PC-9 (cell line): ENCODE results near the gene PHC3. TPM values are rescaled to one million over a fixed set of nuclear protein-coding genes. Genes with fewer than 3 reads are reported as not detected.

ENCODE experiments used
- BruUV-seq: library from RNA; stranded (reverse); fragments of 400-500 nt; replicated peaks from 2 replicates; lab custom pipeline; 2021; lab: Mats Ljungman, UMichigan
- CTCF ChIA-PET: fragments of 300-600 bp; sonication (Branson Sonifier 250); formaldehyde crosslinking; loops from one replicate; lab custom pipeline; 2022; ENCODE audit warnings: antibody characterized with exemption; lab: Charles Lee
- POLR2A ChIA-PET: fragments of 300-600 bp; sonication (Branson Sonifier 250); formaldehyde crosslinking; loops from one replicate; lab custom pipeline; 2022; ENCODE audit warnings: antibody characterized with exemption; ENCODE audit not compliant: unreplicated experiment; lab: Charles Lee
- DNase-seq, 2 experiments: peaks; one replicate each; pipeline versions ENCODE4 v3.0.0 to v3.0.0-alpha.2; 2015 to 2022; ENCODE audit warnings: mixed read lengths in 1 of 2
- H2AFZ ChIP-seq: fragments of 200-600 bp; sonication (generic); 2 replicates; pipeline ENCODE4 v1.8.1; 2017; ENCODE audit warnings: antibody characterized with exemption
- H3F3A ChIP-seq: fragments of 200-600 bp; sonication (generic); 2 replicates; pipeline ENCODE4 v1.8.1; 2017; ENCODE audit warnings: antibody characterized with exemption, mild to moderate bottlenecking, low read depth; ENCODE audit not compliant: insufficient read depth
- H3K27ac ChIP-seq: fragments of 200-600 bp; sonication (generic); 2 replicates; pipeline ENCODE4 v1.6.1; 2016; ENCODE audit warnings: mixed run types
- H3K27me3 ChIP-seq: fragments of 200-600 bp; sonication (generic); 2 replicates; pipeline ENCODE4 v1.6.1; 2016; ENCODE audit warnings: low read depth, mixed run types; ENCODE audit not compliant: insufficient read depth
- H3K36me3 ChIP-seq: fragments of 200-600 bp; sonication (generic); 2 replicates; pipeline ENCODE4 v1.6.1; 2016; ENCODE audit warnings: low read depth, mixed run types
- H3K4me1 ChIP-seq: fragments of 200-600 bp; sonication (generic); replicated peaks from 2 replicates; pipeline ENCODE4 v1.6.1; 2016; ENCODE audit warnings: mixed run types; ENCODE audit not compliant: insufficient read depth
- H3K4me2 ChIP-seq: fragments of 200-600 bp; sonication (generic); 2 replicates; pipeline ENCODE4 v1.6.1; 2017; ENCODE audit warnings: mixed run types
- H3K4me3 ChIP-seq: fragments of 200-600 bp; sonication (generic); 2 replicates; pipeline ENCODE4 v1.6.1; 2016; ENCODE audit warnings: mixed run types
- H3K79me2 ChIP-seq: fragments of 200-600 bp; sonication (generic); 2 replicates; pipeline ENCODE4 v1.6.1; 2017; ENCODE audit warnings: low read depth, mixed run types
- H3K9me2 ChIP-seq: fragments of 200-600 bp; sonication (generic); 2 replicates; pipeline ENCODE4 v1.8.1; 2017; ENCODE audit warnings: mild to moderate bottlenecking; ENCODE audit not compliant: insufficient read depth
- H3K9me3 ChIP-seq: fragments of 200-600 bp; sonication (generic); 2 replicates; pipeline ENCODE4 v1.8.1; 2016; ENCODE audit warnings: low read depth; ENCODE audit not compliant: insufficient read depth
- H4K20me1 ChIP-seq: fragments of 200-600 bp; sonication (generic); 2 replicates; pipeline ENCODE4 v1.8.1; 2017; ENCODE audit not compliant: insufficient read depth
- CTCF ChIP-seq: fragments of 200-600 bp; sonication (generic); conservative IDR thresholded peaks from 2 replicates; pipeline ENCODE4 v1.6.1; 2017; ENCODE audit warnings: mixed run types, antibody characterized with exemption, mild to moderate bottlenecking, moderate library complexity
- EZH2 ChIP-seq: fragments of 200-600 bp; sonication (generic); IDR thresholded peaks from 2 replicates; pipeline ENCODE4 v1.8.0; 2017; ENCODE audit warnings: antibody characterized with exemption, low read depth
- intact Hi-C: fragments of 100-400 bp; cut with micrococcal nuclease; formaldehyde crosslinking; loops from one replicate; pipeline ENCODE4 v1.10.0; 2022; ENCODE audit not compliant: unreplicated experiment
- total RNA-seq: library from RNA; stranded (reverse); gene quantifications from 2 replicates; pipeline ENCODE4 v1.2.3, GENCODE V29; 2021

Gene PHC3
- total RNA-seq, 1 experiment from 2014 or later = 80.8 TPM

GRCh38 chr3:170044271-170044670 is 137.3 kb downstream of the PHC3 start:
- CTCF ChIA-PET = no interaction called here

GRCh38 chr3:170043506-170043905 is 138.0 kb downstream of the PHC3 start:
- H3K27ac ChIP-seq = no peak overlapping the region
- H3K4me3 ChIP-seq = no peak overlapping the region
- H3K9me2 ChIP-seq = no peaks in the 10 kb centered on the region
- no peak overlapping the region for H2AFZ ChIP-seq
- no peaks in the 10 kb centered on the region for H4K20me1 ChIP-seq
- H3K4me1 ChIP-seq = peaks cover 45% of the 10 kb centered on the region
- DNase-seq = no peak
- TF ChIP-seq EZH2 = no peak
- TF ChIP-seq CTCF = no peak
- peaks cover 33% of the 10 kb centered on the region for H3K79me2 ChIP-seq
- no peak overlapping the region for H3K4me2 ChIP-seq
- POLR2A ChIA-PET = no interaction called here
- CTCF ChIA-PET = no interaction called here
- peaks cover 33% of the 10 kb centered on the region for H3F3A ChIP-seq
- no peaks in the 10 kb centered on the region for H3K9me3 ChIP-seq
- BruUV-seq = no TSS peak
- H3K36me3 ChIP-seq = no peaks in the 10 kb centered on the region
- no peaks in the 10 kb centered on the region for H3K27me3 ChIP-seq
- intact Hi-C loops = no loop called here

More at GRCh38 chr3:170044271-170044670, 137.3 kb downstream of the PHC3 start:
- H3K27ac ChIP-seq = no peak overlapping the region
- peaks cover 46% of the 10 kb centered on the region for H3K4me1 ChIP-seq
- no peaks in the 10 kb centered on the region for H3K36me3 ChIP-seq
- H3F3A ChIP-seq = peaks cover 40% of the 10 kb centered on the region
- no peaks in the 10 kb centered on the region for H4K20me1 ChIP-seq
- POLR2A ChIA-PET = no interaction called here
- BruUV-seq = no TSS peak
- peaks cover 33% of the 10 kb centered on the region for H3K79me2 ChIP-seq
- H3K9me3 ChIP-seq = no peaks in the 10 kb centered on the region
- H2AFZ ChIP-seq = no peak overlapping the region
- no peaks in the 10 kb centered on the region for H3K9me2 ChIP-seq
- no peak for DNase-seq
- no peaks in the 10 kb centered on the region for H3K27me3 ChIP-seq
- H3K4me3 ChIP-seq = no peak overlapping the region
- intact Hi-C loops = no loop called here
- no peak overlapping the region for H3K4me2 ChIP-seq
- no peak for TF ChIP-seq CTCF
- no peak for TF ChIP-seq EZH2

GRCh38 chr3:170040418-170040817 is 141.1 kb downstream of the PHC3 start:
- no peak for DNase-seq
- H3K36me3 ChIP-seq = no peaks in the 10 kb centered on the region
- intact Hi-C loops = no loop called here
- no peak overlapping the region for H3K4me3 ChIP-seq
- BruUV-seq = no TSS peak
- H3K79me2 ChIP-seq = peaks cover 12% of the 10 kb centered on the region; the same call in 1 of the 2 replicates
- H3K9me2 ChIP-seq = no peaks in the 10 kb centered on the region
- no peak overlapping the region for H3K27ac ChIP-seq
- no peaks in the 10 kb centered on the region for H3K27me3 ChIP-seq
- no peak overlapping the region for H3K4me2 ChIP-seq
- CTCF ChIA-PET = no interaction called here
- peaks cover 6% of the 10 kb centered on the region; the same call in 1 of the 2 replicates for H3F3A ChIP-seq
- no peaks in the 10 kb centered on the region for H3K9me3 ChIP-seq
- peaks cover 14% of the 10 kb centered on the region for H3K4me1 ChIP-seq
- POLR2A ChIA-PET = interaction anchor here (0.6 kb wide), 1 partner anchor 1372 kb away, joined by 4 read pairs; no protein-coding TSS in a partner anchor
- no peak overlapping the region for H2AFZ ChIP-seq
- TF ChIP-seq EZH2 (no peak), CTCF (no peak)
- no peaks in the 10 kb centered on the region for H4K20me1 ChIP-seq
